ENCODE results near the gene ANKS6. TPM values are rescaled to one million over a fixed set of nuclear protein-coding genes. Genes with fewer than 3 reads are reported as not detected.

ANKS6 gene
- total RNA-seq, 1 donor from 2014 or later, result 16.0 TPM

DNA sequence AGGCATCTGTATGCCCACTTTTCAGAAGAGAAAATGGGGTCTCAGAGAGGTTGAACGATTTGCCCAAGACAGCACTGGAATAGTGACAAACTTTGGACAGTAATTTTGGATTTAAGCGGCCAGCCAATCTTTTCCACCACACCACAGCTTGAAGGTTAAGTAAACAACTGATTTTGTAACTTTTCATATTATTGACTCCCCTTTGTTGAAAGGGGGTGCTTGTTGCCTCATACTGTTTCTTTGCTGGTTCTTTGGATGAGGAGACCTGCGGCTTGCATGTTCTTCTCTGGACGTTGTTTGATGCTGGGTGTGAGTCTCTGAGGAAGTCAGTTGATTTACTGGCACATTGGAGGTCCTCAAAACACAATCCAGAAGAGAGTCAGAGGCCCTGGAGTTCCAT is 76.0 kb downstream of the ANKS6 start:
- H3K27me3 Mint-ChIP-seq (ENCODE audit: insufficient read depth, low read depth), result peaks cover 7% of the 10 kb centered on the region
- H3K79me2 ChIP-seq (ENCODE audit: low read depth), result no peaks in the 10 kb centered on the region
- H3K9ac ChIP-seq, result no peak overlapping the region
- no peak for TF ChIP-seq EZH2 (IDR thresholded peaks at IDR 0.05)
- TF ChIP-seq, protein P1, sequence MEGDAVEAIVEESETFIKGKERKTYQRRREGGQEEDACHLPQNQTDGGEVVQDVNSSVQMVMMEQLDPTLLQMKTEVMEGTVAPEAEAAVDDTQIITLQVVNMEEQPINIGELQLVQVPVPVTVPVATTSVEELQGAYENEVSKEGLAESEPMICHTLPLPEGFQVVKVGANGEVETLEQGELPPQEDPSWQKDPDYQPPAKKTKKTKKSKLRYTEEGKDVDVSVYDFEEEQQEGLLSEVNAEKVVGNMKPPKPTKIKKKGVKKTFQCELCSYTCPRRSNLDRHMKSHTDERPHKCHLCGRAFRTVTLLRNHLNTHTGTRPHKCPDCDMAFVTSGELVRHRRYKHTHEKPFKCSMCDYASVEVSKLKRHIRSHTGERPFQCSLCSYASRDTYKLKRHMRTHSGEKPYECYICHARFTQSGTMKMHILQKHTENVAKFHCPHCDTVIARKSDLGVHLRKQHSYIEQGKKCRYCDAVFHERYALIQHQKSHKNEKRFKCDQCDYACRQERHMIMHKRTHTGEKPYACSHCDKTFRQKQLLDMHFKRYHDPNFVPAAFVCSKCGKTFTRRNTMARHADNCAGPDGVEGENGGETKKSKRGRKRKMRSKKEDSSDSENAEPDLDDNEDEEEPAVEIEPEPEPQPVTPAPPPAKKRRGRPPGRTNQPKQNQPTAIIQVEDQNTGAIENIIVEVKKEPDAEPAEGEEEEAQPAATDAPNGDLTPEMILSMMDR (IDR thresholded peaks at IDR 0.05), result no peak
- peaks cover 10% of the 10 kb centered on the region for H3K27me3 ChIP-seq
- no peaks in the 10 kb centered on the region for H3K9me3 ChIP-seq (ENCODE audit: low read depth)
- H3K4me1 Mint-ChIP-seq, result no peaks in the 10 kb centered on the region
- H3K27ac ChIP-seq, result no peak overlapping the region
- no peak for DNase-seq (ENCODE audit: low spot score)
- no peak overlapping the region for H3K4me3 Mint-ChIP-seq
- H3K36me3 Mint-ChIP-seq, result no peaks in the 10 kb centered on the region
- H4K20me1 ChIP-seq (ENCODE audit: low read depth), result no peaks in the 10 kb centered on the region
- no peak overlapping the region for H3K27ac Mint-ChIP-seq
- no peaks in the 10 kb centered on the region for H3K36me3 ChIP-seq
- no peak overlapping the region for H3K4me2 ChIP-seq
- no peaks in the 10 kb centered on the region for H3K4me1 ChIP-seq
- H3K4me3 ChIP-seq, result no peak overlapping the region
- no peaks in the 10 kb centered on the region for H3K9me3 Mint-ChIP-seq
- H3F3A ChIP-seq (ENCODE audit: low read depth), result no peaks in the 10 kb centered on the region
- H2AFZ ChIP-seq (replicated peaks), result no peak overlapping the region

DNA sequence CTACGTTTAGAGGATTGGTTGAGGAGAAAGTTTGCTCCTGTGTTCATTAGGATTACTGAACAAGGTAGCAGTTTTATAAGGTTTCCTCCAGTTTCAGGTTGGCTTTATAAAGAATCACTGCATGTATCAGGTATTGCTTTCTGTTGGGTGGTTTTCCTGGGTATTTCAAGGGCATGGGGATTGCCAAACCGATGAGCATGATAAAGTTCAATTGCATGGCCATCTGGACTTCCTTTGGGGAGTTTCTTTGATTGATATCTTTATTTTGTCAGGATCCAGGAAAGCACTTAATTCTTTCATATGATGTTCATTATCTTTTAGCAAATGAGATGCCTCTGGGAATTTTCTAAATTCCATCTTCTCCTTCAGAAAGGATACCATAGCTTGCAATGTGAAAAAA is 77.3 kb downstream of the ANKS6 start:
- no peak overlapping the region for H3K4me3 Mint-ChIP-seq
- peaks cover 14% of the 10 kb centered on the region for H3K27me3 Mint-ChIP-seq (ENCODE audit: insufficient read depth, low read depth)
- Histone ChIP-seq H2AFZ (replicated peaks) (no peak overlapping the region), H3K4me3 (no peak overlapping the region), H3K4me2 (no peak overlapping the region), H3K27ac (no peak overlapping the region), H3K9me3 (ENCODE audit: low read depth) (no peaks in the 10 kb centered on the region), H3K36me3 (no peaks in the 10 kb centered on the region), H3K4me1 (peaks cover 1% of the 10 kb centered on the region), H3F3A (ENCODE audit: low read depth) (no peaks in the 10 kb centered on the region), H3K27me3 (no peaks in the 10 kb centered on the region), H4K20me1 (ENCODE audit: low read depth) (no peaks in the 10 kb centered on the region), H3K79me2 (ENCODE audit: low read depth) (no peaks in the 10 kb centered on the region), H3K9ac (no peak overlapping the region)
- no peaks in the 10 kb centered on the region for H3K9me3 Mint-ChIP-seq
- DNase-seq (ENCODE audit: low spot score), result no peak
- H3K36me3 Mint-ChIP-seq, result no peaks in the 10 kb centered on the region
- H3K4me1 Mint-ChIP-seq, result no peaks in the 10 kb centered on the region
- TF ChIP-seq EZH2 (IDR thresholded peaks at IDR 0.05) (no peak), EZH2phosphoT487 (IDR thresholded peaks at IDR 0.05) (no peak)
- TF ChIP-seq, protein P1 (IDR thresholded peaks at IDR 0.05), result no peak
- H3K27ac Mint-ChIP-seq, result no peak overlapping the region

DNA sequence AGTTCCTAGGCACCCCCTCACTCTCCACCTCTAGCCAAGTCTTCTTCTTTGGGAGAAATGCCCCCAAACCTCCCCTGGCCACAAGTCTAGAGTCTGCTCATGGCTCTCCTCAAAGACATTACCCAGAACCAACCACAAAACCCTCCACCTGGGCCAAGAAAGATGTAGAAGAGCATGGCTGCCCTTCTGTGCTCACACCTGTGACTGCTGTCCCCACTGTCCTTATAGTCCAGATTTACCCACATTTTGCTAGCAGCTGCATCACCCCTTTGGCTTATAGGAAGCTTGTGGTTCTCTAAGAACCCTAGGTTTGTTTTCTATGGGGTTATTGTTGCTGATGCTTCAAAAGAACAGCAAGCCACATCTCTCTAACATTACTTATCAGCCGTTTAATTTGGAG is 81.5 kb downstream of the ANKS6 start:
- Mint-ChIP-seq H3K9me3 (no peaks in the 10 kb centered on the region), H3K4me3 (no peak overlapping the region), H3K27ac (no peak overlapping the region), H3K27me3 (ENCODE audit: insufficient read depth, low read depth) (peaks cover 40% of the 10 kb centered on the region), H3K4me1 (peaks cover under 1% of the 10 kb centered on the region), H3K36me3 (no peaks in the 10 kb centered on the region)
- no peak overlapping the region for H3K9ac ChIP-seq
- H3K27me3 ChIP-seq, result peaks cover 37% of the 10 kb centered on the region
- H2AFZ ChIP-seq (replicated peaks), result no peak overlapping the region
- no peaks in the 10 kb centered on the region for H3K79me2 ChIP-seq (ENCODE audit: low read depth)
- no peaks in the 10 kb centered on the region for H3K36me3 ChIP-seq
- no peak overlapping the region for H3K27ac ChIP-seq
- peaks cover 13% of the 10 kb centered on the region for H4K20me1 ChIP-seq (ENCODE audit: low read depth)
- no peak overlapping the region for H3K4me2 ChIP-seq
- peaks cover 5% of the 10 kb centered on the region for H3K4me1 ChIP-seq
- H3F3A ChIP-seq (ENCODE audit: low read depth), result no peaks in the 10 kb centered on the region
- DNase-seq (ENCODE audit: low spot score), result no peak
- TF ChIP-seq EZH2phosphoT487 (IDR thresholded peaks at IDR 0.05) (no peak), EZH2 (IDR thresholded peaks at IDR 0.05) (no peak)
- TF ChIP-seq, protein P1 (IDR thresholded peaks at IDR 0.05), result no peak
- no peak overlapping the region for H3K4me3 ChIP-seq
- no peaks in the 10 kb centered on the region for H3K9me3 ChIP-seq (ENCODE audit: low read depth)
